SK-N-SH treated with all-trans-retinoic acid at 6 μM for 48 hours (cell line): ENCODE data around the gene VPS9D1.

ENCODE experiments used
- ARNTL ChIP-seq: fragments of 450-650 bp; formaldehyde crosslinking; IDR thresholded peaks from 2 replicates; pipeline ENCODE4 v1.5.0; 2020; ENCODE audit warnings: low read depth, mild to moderate bottlenecking, moderate library complexity, borderline replicate concordance
- BACH2 ChIP-seq: fragments of 250-450 bp; sonication (Bioruptor Pico); IDR thresholded peaks from 2 replicates; pipeline ENCODE4 v1.9.0; 2021; ENCODE audit warnings: mild to moderate bottlenecking, borderline replicate concordance
- CREB5 ChIP-seq: fragments of 250-450 bp; sonication (Bioruptor Pico); IDR thresholded peaks from 2 replicates; pipeline ENCODE4 v1.5.1; 2020; ENCODE audit warnings: low read depth, mild to moderate bottlenecking, moderate library complexity
- PPARA ChIP-seq: fragments of 250-450 bp; sonication (Bioruptor Pico); IDR thresholded peaks from 2 replicates; pipeline ENCODE4 v1.5.0; 2020; ENCODE audit warnings: mild to moderate bottlenecking, borderline replicate concordance
- ZC3H10 ChIP-seq: fragments of 250-450 bp; sonication (Bioruptor Pico); IDR thresholded peaks from 2 replicates; pipeline ENCODE4 v1.5.1; 2021; ENCODE audit warnings: mild to moderate bottlenecking, moderate library complexity
- ZFP3 ChIP-seq: fragments of 250-450 bp; sonication (Bioruptor Pico); IDR thresholded peaks from 2 replicates; pipeline ENCODE4 v1.5.0; 2020; ENCODE audit warnings: mild to moderate bottlenecking, moderate library complexity
- ZFP30 ChIP-seq: fragments of 450-650 bp; formaldehyde crosslinking; IDR thresholded peaks from 2 replicates; pipeline ENCODE4 v1.5.0; 2022; ENCODE audit warnings: mild to moderate bottlenecking, moderate library complexity
- ZNF70 ChIP-seq: fragments of 450-650 bp; formaldehyde crosslinking; IDR thresholded peaks from 2 replicates; pipeline ENCODE4 v1.5.0; 2020; ENCODE audit warnings: mild to moderate bottlenecking, moderate library complexity
- ZNF8 ChIP-seq: fragments of 450-650 bp; formaldehyde crosslinking; IDR thresholded peaks from 2 replicates; pipeline ENCODE4 v1.5.0; 2020; ENCODE audit warnings: mild to moderate bottlenecking, moderate library complexity
- TF ChIP-seq, protein P1 (sequence below): fragments of 250-450 bp; sonication (Bioruptor Pico); IDR thresholded peaks from 2 replicates; pipeline ENCODE4 v1.5.0; 2020; ENCODE audit warnings: mild to moderate bottlenecking, moderate library complexity
- TF ChIP-seq, protein P2 (sequence below): fragments of 250-450 bp; sonication (Bioruptor Pico); IDR thresholded peaks from 2 replicates; pipeline ENCODE4 v1.8.0; 2020; ENCODE audit warnings: mild to moderate bottlenecking, moderate library complexity, borderline replicate concordance

GRCh38 chr16:89690392-89690901 is 30.3 kb downstream of the VPS9D1 start:
- no peak for TF ChIP-seq ZFP30 (CRISPR knock-in tag)
- no peak for TF ChIP-seq ZNF8 (CRISPR knock-in tag)
- TF ChIP-seq ZFP3 (CRISPR knock-in tag), result no peak
- no peak for TF ChIP-seq CREB5 (CRISPR knock-in tag)
- TF ChIP-seq PPARA (CRISPR knock-in tag), result no peak
- TF ChIP-seq ZC3H10 (CRISPR knock-in tag), result no peak
- no peak for TF ChIP-seq ARNTL (CRISPR knock-in tag)
- TF ChIP-seq, protein P1, sequence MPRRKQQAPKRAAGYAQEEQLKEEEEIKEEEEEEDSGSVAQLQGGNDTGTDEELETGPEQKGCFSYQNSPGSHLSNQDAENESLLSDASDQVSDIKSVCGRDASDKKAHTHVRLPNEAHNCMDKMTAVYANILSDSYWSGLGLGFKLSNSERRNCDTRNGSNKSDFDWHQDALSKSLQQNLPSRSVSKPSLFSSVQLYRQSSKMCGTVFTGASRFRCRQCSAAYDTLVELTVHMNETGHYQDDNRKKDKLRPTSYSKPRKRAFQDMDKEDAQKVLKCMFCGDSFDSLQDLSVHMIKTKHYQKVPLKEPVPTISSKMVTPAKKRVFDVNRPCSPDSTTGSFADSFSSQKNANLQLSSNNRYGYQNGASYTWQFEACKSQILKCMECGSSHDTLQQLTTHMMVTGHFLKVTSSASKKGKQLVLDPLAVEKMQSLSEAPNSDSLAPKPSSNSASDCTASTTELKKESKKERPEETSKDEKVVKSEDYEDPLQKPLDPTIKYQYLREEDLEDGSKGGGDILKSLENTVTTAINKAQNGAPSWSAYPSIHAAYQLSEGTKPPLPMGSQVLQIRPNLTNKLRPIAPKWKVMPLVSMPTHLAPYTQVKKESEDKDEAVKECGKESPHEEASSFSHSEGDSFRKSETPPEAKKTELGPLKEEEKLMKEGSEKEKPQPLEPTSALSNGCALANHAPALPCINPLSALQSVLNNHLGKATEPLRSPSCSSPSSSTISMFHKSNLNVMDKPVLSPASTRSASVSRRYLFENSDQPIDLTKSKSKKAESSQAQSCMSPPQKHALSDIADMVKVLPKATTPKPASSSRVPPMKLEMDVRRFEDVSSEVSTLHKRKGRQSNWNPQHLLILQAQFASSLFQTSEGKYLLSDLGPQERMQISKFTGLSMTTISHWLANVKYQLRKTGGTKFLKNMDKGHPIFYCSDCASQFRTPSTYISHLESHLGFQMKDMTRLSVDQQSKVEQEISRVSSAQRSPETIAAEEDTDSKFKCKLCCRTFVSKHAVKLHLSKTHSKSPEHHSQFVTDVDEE (CRISPR knock-in tag), result no peak
- TF ChIP-seq, protein P2, sequence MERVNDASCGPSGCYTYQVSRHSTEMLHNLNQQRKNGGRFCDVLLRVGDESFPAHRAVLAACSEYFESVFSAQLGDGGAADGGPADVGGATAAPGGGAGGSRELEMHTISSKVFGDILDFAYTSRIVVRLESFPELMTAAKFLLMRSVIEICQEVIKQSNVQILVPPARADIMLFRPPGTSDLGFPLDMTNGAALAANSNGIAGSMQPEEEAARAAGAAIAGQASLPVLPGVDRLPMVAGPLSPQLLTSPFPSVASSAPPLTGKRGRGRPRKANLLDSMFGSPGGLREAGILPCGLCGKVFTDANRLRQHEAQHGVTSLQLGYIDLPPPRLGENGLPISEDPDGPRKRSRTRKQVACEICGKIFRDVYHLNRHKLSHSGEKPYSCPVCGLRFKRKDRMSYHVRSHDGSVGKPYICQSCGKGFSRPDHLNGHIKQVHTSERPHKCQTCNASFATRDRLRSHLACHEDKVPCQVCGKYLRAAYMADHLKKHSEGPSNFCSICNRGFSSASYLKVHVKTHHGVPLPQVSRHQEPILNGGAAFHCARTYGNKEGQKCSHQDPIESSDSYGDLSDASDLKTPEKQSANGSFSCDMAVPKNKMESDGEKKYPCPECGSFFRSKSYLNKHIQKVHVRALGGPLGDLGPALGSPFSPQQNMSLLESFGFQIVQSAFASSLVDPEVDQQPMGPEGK, result no peak
- no peak for TF ChIP-seq ZNF70 (CRISPR knock-in tag)
- no peak for TF ChIP-seq BACH2 (CRISPR knock-in tag)
